K562 (cell line): ENCODE data around the gene SH2D3A. TPM values are rescaled to one million over a fixed set of nuclear protein-coding genes. Genes with fewer than 3 reads are reported as not detected.

ENCODE experiments used
- ATAC-seq: fragments of 200-7000 bp; cut with Tn5 transposase; 3 replicates; pipeline ENCODE4 v1.9.1; 2020; ENCODE audit warnings: moderate library complexity
- BruUV-seq: library from RNA; stranded (reverse); fragments of 400-500 nt; replicated peaks from 2 replicates; lab custom pipeline; 2021; lab: Mats Ljungman, UMichigan
- CTCF ChIA-PET: fragments of 300-600 bp; formaldehyde crosslinking; extraction: SDS; loops from one replicate; lab custom pipeline; 2021; ENCODE audit warnings: low intra/inter-chr PET ratio; lab: Yijun Ruan, JAX
- POLR2A ChIA-PET: fragments of 300-600, 350-650 bp; sonication (Branson Sonifier 250); formaldehyde crosslinking; extraction: SDS; loops from one replicate; lab custom pipeline; 2021; ENCODE audit warnings: antibody characterized with exemption, inconsistent platforms; lab: Yijun Ruan, JAX
- DNase-seq, 4 experiments: peaks; one replicate each; pipeline versions ENCODE4 v3.0.0 to v3.0.0-alpha.2; 2011 to 2018; ENCODE audit warnings: low spot score in 3 of 4, mixed read lengths in 3 of 4; ENCODE audit errors: extremely low read depth in 1 of 4
- FAIRE-seq: peaks from 2 replicates; lab custom pipeline; 2011; peaks lifted over from hg19 to GRCh38; lab: Jason Lieb, UNC
- H2AFZ ChIP-seq: 2 replicates; pipeline ENCODE4 v1.6.0; 2011; ENCODE audit warnings: low read depth, low read length, control low read depth, inconsistent platforms
- H3K27ac ChIP-seq: fragments of 200-600 bp; 3 replicates; pipeline ENCODE4 v1.8.0; 2011; ENCODE audit warnings: low read depth, mild to moderate bottlenecking, control low read depth, inconsistent platforms, low read length, moderate library complexity, mixed read lengths; ENCODE audit errors: extremely low read depth
- H3K27me3 ChIP-seq, 2 experiments: fragments of 300-600 bp in 1 of 2; 2 replicates in 1 of 2; 3 replicates in 1 of 2; pipeline versions ENCODE4 v1.6.0 to v1.8.0; 2011; ENCODE audit warnings: inconsistent platforms in 2 of 2, low read length in 2 of 2, mild to moderate bottlenecking in 1 of 2, mixed read lengths in 1 of 2, moderate library complexity in 1 of 2; ENCODE audit not compliant: control insufficient read depth in 2 of 2, insufficient read depth in 2 of 2
- H3K36me3 ChIP-seq: fragments of 300-600 bp; 3 replicates; pipeline ENCODE4 v1.8.0; 2011; ENCODE audit warnings: mild to moderate bottlenecking, low read length, inconsistent platforms; ENCODE audit not compliant: control insufficient read depth, insufficient read depth
- H3K4me1 ChIP-seq, 2 experiments: fragments of 200-600 bp in 1 of 2; replicated peaks in 1 of 2; 2 replicates in 1 of 2; 3 replicates in 1 of 2; pipeline versions ENCODE4 v1.5.1 to v1.8.0; 2011; ENCODE audit warnings: inconsistent platforms in 2 of 2, low read length in 2 of 2, mild to moderate bottlenecking in 1 of 2, mixed read lengths in 1 of 2, moderate library complexity in 1 of 2; ENCODE audit not compliant: control insufficient read depth in 2 of 2, insufficient read depth in 2 of 2
- H3K4me2 ChIP-seq: 2 replicates; pipeline ENCODE4 v1.6.1; 2011; ENCODE audit warnings: low read length, control low read depth, inconsistent platforms, mixed read lengths; ENCODE audit not compliant: insufficient read depth
- H3K4me3 ChIP-seq: fragments of 200-600 bp; sonication (generic), shearing (Covaris generic); 2 replicates; pipeline ENCODE4 v1.5.1; 2016; ENCODE audit warnings: control low read depth, inconsistent platforms
- H3K79me2 ChIP-seq: fragments of 200-600 bp; 3 replicates; pipeline ENCODE4 v1.8.0; 2011; ENCODE audit warnings: low read length, inconsistent platforms; ENCODE audit not compliant: control insufficient read depth, insufficient read depth
- H3K9ac ChIP-seq, 2 experiments: 2 replicates each; pipeline versions ENCODE4 v1.6.0 to v1.6.1; 2011; ENCODE audit warnings: low read depth in 2 of 2, low read length in 2 of 2, control low read depth in 1 of 2, inconsistent platforms in 1 of 2, mild to moderate bottlenecking in 1 of 2, mixed read lengths in 1 of 2; ENCODE audit not compliant: insufficient read depth in 1 of 2
- H3K9me1 ChIP-seq: one replicate; pipeline ENCODE4 v1.6.0; 2011; ENCODE audit warnings: inconsistent platforms, mild to moderate bottlenecking, low read length, moderate library complexity; ENCODE audit not compliant: control insufficient read depth, insufficient read depth
- H3K9me3 ChIP-seq: replicated peaks from 2 replicates; pipeline ENCODE4 v1.5.1; 2011; ENCODE audit warnings: low read depth, low read length, inconsistent platforms; ENCODE audit not compliant: control insufficient read depth, insufficient read depth
- H4K20me1 ChIP-seq: replicated peaks from 2 replicates; pipeline ENCODE4 v1.6.1; 2011; ENCODE audit warnings: low read length, inconsistent platforms, mixed read lengths; ENCODE audit not compliant: control insufficient read depth, insufficient read depth
- CBX1 ChIP-seq: sonication (generic); IDR thresholded peaks from 2 replicates; pipeline ENCODE4 v1.6.1; 2016; ENCODE audit warnings: antibody characterized with exemption, low read depth, mild to moderate bottlenecking
- CCAR2 ChIP-seq: fragments of 200-400 bp; formaldehyde crosslinking; IDR thresholded peaks from 2 replicates; pipeline ENCODE4 v1.6.1; 2017; ENCODE audit warnings: mild to moderate bottlenecking, low read depth, low read length
- CREB3 ChIP-seq: fragments of 450-650 bp; conservative IDR thresholded peaks from 2 replicates; pipeline ENCODE4 v1.6.1; 2016; ENCODE audit warnings: missing genetic modification characterization, low read depth, mild to moderate bottlenecking, missing compliant biosample characterization, moderate library complexity
- HDAC2 ChIP-seq: fragments of 450-650 bp; IDR thresholded peaks from 2 replicates; pipeline ENCODE4 v1.6.1; 2016; ENCODE audit warnings: mild to moderate bottlenecking
- KDM1A ChIP-seq, 2 experiments: fragments of 450-650 bp; IDR thresholded peaks; 2 replicates each; pipeline ENCODE4 v1.6.1; 2016; ENCODE audit warnings: mild to moderate bottlenecking in 2 of 2
- MBD2 ChIP-seq: sonication (generic); IDR thresholded peaks from 2 replicates; pipeline ENCODE4 v1.6.1; 2016; ENCODE audit warnings: low read depth, borderline replicate concordance
- NCOA2 ChIP-seq, 2 experiments: fragments of 450-650 bp; IDR thresholded peaks; 2 replicates each; pipeline ENCODE4 v1.6.1; 2018; ENCODE audit warnings: mild to moderate bottlenecking in 2 of 2, moderate library complexity in 1 of 2; ENCODE audit not compliant: partially characterized antibody in 2 of 2
- POLR2AphosphoS2 ChIP-seq: IDR thresholded peaks from 2 replicates; pipeline ENCODE4 v1.6.1; 2012; ENCODE audit warnings: low read length, improper control_type of control experiment
- RAD21 ChIP-seq, 2 experiments: fragments of 250-450 bp in 1 of 2; fragments of 450-650 bp in 1 of 2; sonication (Bioruptor Pico) in 1 of 2; formaldehyde crosslinking in 1 of 2; IDR thresholded peaks in 1 of 2; conservative IDR thresholded peaks in 1 of 2; 2 replicates each; pipeline versions ENCODE4 v1.4.0 to v1.8.0; 2020 to 2022; ENCODE audit warnings: mild to moderate bottlenecking in 2 of 2, moderate library complexity in 1 of 2
- RBM34 ChIP-seq: fragments of 200-400 bp; formaldehyde crosslinking; IDR thresholded peaks from 2 replicates; pipeline ENCODE4 v1.6.1; 2018; ENCODE audit warnings: low read length, borderline replicate concordance; ENCODE audit not compliant: insufficient read depth
- TRIM28 ChIP-seq: fragments of 450-650 bp; IDR thresholded peaks from 2 replicates; pipeline ENCODE4 v1.6.1; 2017
- ZNF3 ChIP-seq: fragments of 250-450 bp; sonication (Bioruptor Pico); IDR thresholded peaks from 2 replicates; pipeline ENCODE4 v1.5.0; 2021; ENCODE audit warnings: mild to moderate bottlenecking, moderate library complexity
- ZNF311 ChIP-seq: fragments of 250-450 bp; sonication (Bioruptor Pico); IDR thresholded peaks from 2 replicates; pipeline ENCODE4 v1.4.0; 2020; ENCODE audit warnings: mild to moderate bottlenecking, moderate library complexity
- WGBS: fragments of 100-300 bp; shearing (Covaris generic); methylation state at CpG from one replicate; pipeline ENCODE4 v1.1.6; 2016; ENCODE audit warnings: low coverage, mixed read lengths; ENCODE audit not compliant: insufficient coverage; ENCODE audit errors: missing lambda C conversion rate; 5-methylcytosine and 5-hydroxymethylcytosine counted together
- in situ Hi-C: fragments of 300-500 bp; cut with MboI; formaldehyde crosslinking; loops from 4 replicates; pipeline ENCODE4 v1.15.0; 2018; ENCODE audit warnings: inconsistent platforms, mixed read lengths
- intact Hi-C: fragments of 100-400 bp; cut with micrococcal nuclease; formaldehyde crosslinking; loops from 2 replicates; pipeline ENCODE4 v1.14.2; 2022
- polyA plus RNA-seq, 8 experiments: library from polyadenylated mRNA; depleted of rRNA in 4 of 8; stranded (reverse) in 5 of 8; unstranded in 3 of 8; fragments of >200 nt; fragmentation: Nextera tagmentation in 2 of 8; fragmentation: Illumina TruSeq in 1 of 8; extraction: Ambion mirVana in 2 of 8; extraction: Trizol in 1 of 8; gene quantifications; 2 replicates each; pipeline versions ENCODE4 v1.2.1 to v1.2.3, GENCODE V29; 2011 to 2014; ENCODE audit warnings: inconsistent platforms in 1 of 8, missing spikeins in 1 of 8
- total RNA-seq, 7 experiments: library from RNA; depleted of rRNA in 6 of 7; stranded (reverse); fragments of >200 nt in 6 of 7; fragmentation: Illumina TruSeq in 2 of 7; extraction: Trizol in 2 of 7; gene quantifications; 2 replicates each; pipeline versions ENCODE4 v1.2.1 to v1.2.3, GENCODE V29; 2011 to 2021; ENCODE audit warnings: low replicate concordance in 1 of 7

SH2D3A gene
- total and polyA plus RNA-seq, 9 of the 15 experiments (the other 6 are each of a cell fraction or from before 2014, with no cell fraction given), result 0.75 to 26.3 (median 8.9) TPM

- TF ChIP-seq CREB3 (tag) (no peak), ZNF3 (CRISPR knock-in tag) (no peak)
Measured at GRCh38 chr19:6734096-6734696, 33.0 kb downstream of the SH2D3A start (continued).

GRCh38 chr19:6733338-6734095, 33.7 kb downstream of the SH2D3A start:
- Histone ChIP-seq H3K79me2 (peaks cover 19% of the 10 kb centered on the region), H3K4me3 (no peak overlapping the region), H3K36me3 (peaks cover 3% of the 10 kb centered on the region; the same call in 1 of the 3 replicates), H3K9me3 (no peaks in the 10 kb centered on the region), H3K9me1 (no peaks in the 10 kb centered on the region), H3K27me3 (no peaks in the 10 kb centered on the region), H2AFZ (no peak overlapping the region), H3K4me2 (peak overlapping the region; percentile 14; the same call in 1 of the 2 replicates), H3K27ac (no peak overlapping the region), H3K4me1 (peaks cover 34 to 73% of the 10 kb centered on the region in 2 experiments), H4K20me1 (no peaks in the 10 kb centered on the region), H3K9ac (peak overlapping the region in 1 of 2 experiments; percentile 77; a peak in 2 of 4 replicates)
- 74% methylated on average over 17 of the region's 29 CpGs for WGBS
- in situ Hi-C loops, result no loop called here
- intact Hi-C loops, result loop anchor here (10.0 kb wide), 1 partner anchor 219 kb away; no protein-coding TSS in a partner anchor
- no TSS peak for BruUV-seq
- FAIRE-seq (no peak), ATAC-seq (no peak), DNase-seq (peak in 3 of 4 experiments; percentile 31 to 56 (median 54))
- CTCF ChIA-PET, result interaction anchor here (0.7 kb wide), 1 partner anchor 268 kb away, joined by 4 read pairs; no protein-coding TSS in a partner anchor
- POLR2A ChIA-PET, result interaction anchor here (0.6 to 0.9 kb wide), 2 partner anchors 17 to 34 kb away, joined by 3 read pairs; partner anchors contain the start of gene SH2D3A
- TF ChIP-seq RAD21 (CRISPR knock-in tag; conservative IDR thresholded peaks at IDR 0.05 in 1 of 2, IDR thresholded peaks at IDR 0.05 in 1 of 2) (peak in 1 of 2 experiments; percentile 40; a peak in 1 of 4 replicates), NCOA2 (IDR thresholded peaks at IDR 0.05; ENCODE audit: partially characterized antibody in 2 of 2) (no peak), MBD2 (no peak), KDM1A (IDR thresholded peaks at IDR 0.05) (peak; percentile 77 to 90), RBM34 (no peak), HDAC2 (peak; percentile 83; the same call in 1 of the 2 replicates), ZNF311 (CRISPR knock-in tag) (no peak), POLR2AphosphoS2 (no peak), TRIM28 (no peak), CCAR2 (no peak), CBX1 (peak; percentile 93)
